HEK293 (cell line): ENCODE data around the gene SLC30A5.
"Not testable (repeated sequence)": the region's sequence is repeated elsewhere in the genome, so short reads cannot be mapped to it uniquely, and the experiment has no call there.

Experiments
- CTCF ChIA-PET: fragments of 350-600 bp; formaldehyde crosslinking; extraction: SDS; loops from one replicate; lab custom pipeline; 2021; ENCODE audit warnings: antibody characterized with exemption; lab: Yijun Ruan, JAX
- POLR2A ChIA-PET: fragments of 300-600 bp; formaldehyde crosslinking; extraction: SDS; loops from one replicate; lab custom pipeline; 2020; ENCODE audit warnings: antibody characterized with exemption, inconsistent platforms; lab: Yijun Ruan, JAX
- H3K27ac ChIP-seq: fragments of 200-500 bp; sonication (Bioruptor generic); 2 replicates; pipeline ENCODE4 v1.5.1; 2014; ENCODE audit warnings: low read depth, low read length, control low read depth, inconsistent platforms; ENCODE audit errors: extremely low read depth
- H3K36me3 ChIP-seq, 2 experiments: fragments of 200-500 bp in 1 of 2; sonication (Bioruptor generic) in 1 of 2; 1 replicate in 1 of 2; 2 replicates in 1 of 2; pipeline ENCODE4 v1.5.1; 2014 to 2017; ENCODE audit warnings: inconsistent platforms in 2 of 2, low read length in 2 of 2; ENCODE audit not compliant: control insufficient read depth in 2 of 2, insufficient read depth in 1 of 2
- H3K4me1 ChIP-seq: fragments of 200-500 bp; sonication (Bioruptor generic); 2 replicates; pipeline ENCODE4 v1.5.1; 2014; ENCODE audit warnings: mild to moderate bottlenecking, low read length, inconsistent platforms; ENCODE audit not compliant: control insufficient read depth, insufficient read depth
- H3K4me3 ChIP-seq: 2 replicates; pipeline ENCODE4 v1.5.1; 2011; ENCODE audit warnings: low read depth, mild to moderate bottlenecking, control low read depth, low read length, moderate library complexity
- H3K9me3 ChIP-seq: fragments of 200-500 bp; sonication (Bioruptor generic); 2 replicates; pipeline ENCODE4 v1.5.1; 2014; ENCODE audit warnings: low read depth, low read length, inconsistent platforms; ENCODE audit not compliant: control insufficient read depth, insufficient read depth
- HIC1 ChIP-seq: fragments of 450-650 bp; formaldehyde crosslinking; IDR thresholded peaks from 2 replicates; pipeline ENCODE4 v1.5.1; 2016; ENCODE audit warnings: missing biosample characterization, missing genetic modification characterization
- KLF7 ChIP-seq: fragments of 450-650 bp; formaldehyde crosslinking; IDR thresholded peaks from 2 replicates; pipeline ENCODE4 v1.5.1; 2016; ENCODE audit warnings: missing biosample characterization, missing genetic modification characterization, borderline replicate concordance
- PRDM10 ChIP-seq: fragments of 450-650 bp; formaldehyde crosslinking; IDR thresholded peaks from 2 replicates; pipeline ENCODE4 v1.5.1; 2016; ENCODE audit warnings: missing biosample characterization, missing genetic modification characterization
- WT1 ChIP-seq: fragments of 450-650 bp; formaldehyde crosslinking; IDR thresholded peaks from 2 replicates; pipeline ENCODE4 v1.5.1; 2016; ENCODE audit warnings: missing biosample characterization, missing genetic modification characterization
- ZBTB49 ChIP-seq: fragments of 450-650 bp; formaldehyde crosslinking; IDR thresholded peaks from 2 replicates; pipeline ENCODE4 v1.5.1; 2016; ENCODE audit warnings: missing biosample characterization, missing genetic modification characterization, low read depth
- ZNF362 ChIP-seq: fragments of 450-650 bp; formaldehyde crosslinking; IDR thresholded peaks from 2 replicates; pipeline ENCODE4 v1.5.1; 2016; ENCODE audit warnings: missing biosample characterization, missing genetic modification characterization
- ZNF37A ChIP-seq: fragments of 450-650 bp; IDR thresholded peaks from 2 replicates; pipeline ENCODE4 v1.5.1; 2018; ENCODE audit warnings: missing biosample characterization, missing genetic modification characterization
- ZNF391 ChIP-seq: fragments of 450-650 bp; formaldehyde crosslinking; IDR thresholded peaks from 2 replicates; pipeline ENCODE4 v1.5.1; 2016; ENCODE audit warnings: low read depth, missing biosample characterization, missing genetic modification characterization, borderline replicate concordance
- ZNF521 ChIP-seq: fragments of 450-650 bp; formaldehyde crosslinking; IDR thresholded peaks from 2 replicates; pipeline ENCODE4 v1.5.1; 2017; ENCODE audit warnings: missing biosample characterization, mild to moderate bottlenecking, missing genetic modification characterization
- ZNF626 ChIP-seq: fragments of 450-650 bp; sonication (Bioruptor Pico); formaldehyde crosslinking; IDR thresholded peaks from 2 replicates; pipeline ENCODE4 v1.5.1; 2018; ENCODE audit warnings: missing biosample characterization, missing genetic modification characterization, inconsistent platforms
- ZNF792 ChIP-seq: fragments of 450-650 bp; formaldehyde crosslinking; IDR thresholded peaks from 2 replicates; pipeline ENCODE4 v1.5.1; 2016; ENCODE audit warnings: missing biosample characterization, missing genetic modification characterization
- ZNF837 ChIP-seq: fragments of 450-650 bp; formaldehyde crosslinking; IDR thresholded peaks from 2 replicates; pipeline ENCODE4 v1.5.1; 2016; ENCODE audit warnings: missing biosample characterization, missing genetic modification characterization

SLC30A5 gene

GRCh38 chr5:69093771-69094482 is at the start of gene SLC30A5 (continued):
- peak; percentile 80 for TF ChIP-seq PRDM10 (tag by site-specific recombination)
- TF ChIP-seq ZNF391 (tag by site-specific recombination), result peak; percentile 81; the same call in 1 of the 2 replicates

GRCh38 chr5:69045213-69045612 is 48.6 kb upstream of the SLC30A5 start:
- H3K27ac ChIP-seq, H3K36me3 ChIP-seq, POLR2A ChIA-PET, H3K4me3 ChIP-seq, H3K4me1 ChIP-seq, H3K9me3 ChIP-seq: not testable (repeated sequence)
- CTCF ChIA-PET, result interaction anchor here (0.6 to 4.4 kb wide), 4 partner anchors 22 to 127 kb away, joined by 3 to 39 read pairs (median 12); partner anchors contain the start of gene SLC30A5

- TF ChIP-seq KLF7 (tag by site-specific recombination) (no peak), ZNF37A (tag by site-specific recombination) (no peak), ZNF362 (tag by site-specific recombination) (0 out of 2 replicates have a peak, but pooled peaks have one; percentile 7)
- H3K9me3 ChIP-seq, result no peaks in the 10 kb centered on the region
- POLR2A ChIA-PET, result no interaction called here
- no peak overlapping the region for H3K4me3 ChIP-seq
- H3K36me3 ChIP-seq, result no peaks in the 10 kb centered on the region
- CTCF ChIA-PET, result interaction anchor here (0.6 to 4.4 kb wide), 4 partner anchors 15 to 679 kb away, joined by 3 to 39 read pairs (median 6); no protein-coding TSS in a partner anchor
- no peak overlapping the region for H3K27ac ChIP-seq
- H3K4me1 ChIP-seq, result no peaks in the 10 kb centered on the region
Observed at GRCh38 chr5:69046375-69046957, 47.3 kb upstream of the SLC30A5 start.

- Histone ChIP-seq H3K4me1 (no peaks in the 10 kb centered on the region), H3K9me3 (no peaks in the 10 kb centered on the region), H3K27ac (no peak overlapping the region), H3K36me3 (no peaks in the 10 kb centered on the region), H3K4me3 (no peak overlapping the region)
- CTCF ChIA-PET, result interaction anchor here (0.6 to 4.4 kb wide), 9 partner anchors 14 to 761 kb away, joined by 3 to 39 read pairs (median 4); partner anchors contain the start of gene SLC30A5
- POLR2A ChIA-PET, result interaction anchor here (0.7 kb wide), 1 partner anchor 158 kb away, joined by 3 read pairs; no protein-coding TSS in a partner anchor
- TF ChIP-seq HIC1 (no peak), ZNF792 (tag by site-specific recombination) (no peak), ZNF837 (tag by site-specific recombination) (no peak), WT1 (no peak), PRDM10 (tag by site-specific recombination) (0 out of 2 replicates have a peak, but pooled peaks have one; percentile 8), ZNF521 (no peak), ZBTB49 (tag by site-specific recombination) (no peak), ZNF626 (tag by site-specific recombination) (no peak)
Observed at GRCh38 chr5:69048230-69048629, 45.6 kb upstream of the SLC30A5 start.
